C4-2B (cell line): Measurements from ENCODE around the gene EZR.

Source experiments
- ZFX ChIP-seq: fragments of 450-650 bp; IDR thresholded peaks from 2 replicates; pipeline ENCODE4 v1.6.1; 2017
- TF ChIP-seq, protein P1 (sequence below): fragments of 450-650 bp; conservative IDR thresholded peaks from 2 replicates; pipeline ENCODE4 v1.5.1; 2017; ENCODE audit warnings: mild to moderate bottlenecking

DNA sequence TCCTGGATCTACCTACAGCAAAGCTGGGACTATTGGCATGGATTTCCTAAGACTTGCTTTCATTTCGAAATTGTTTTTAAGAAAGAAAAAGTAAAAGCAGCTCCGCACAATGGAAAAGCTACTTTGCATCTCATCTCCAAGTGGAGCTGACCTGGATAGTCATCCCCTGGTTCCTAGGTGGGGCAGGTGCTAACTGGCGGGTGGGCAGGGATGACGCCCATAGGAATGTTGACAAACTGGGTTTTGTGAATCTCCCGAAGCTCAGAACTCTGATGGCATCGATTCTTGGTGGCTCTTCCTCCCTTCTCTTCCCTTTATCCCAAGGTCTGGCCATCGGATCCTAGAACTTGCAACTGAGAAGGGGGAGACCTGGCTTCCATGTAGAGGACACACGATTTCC, 12.4 kb upstream of the EZR start:
- TF ChIP-seq, protein P1, sequence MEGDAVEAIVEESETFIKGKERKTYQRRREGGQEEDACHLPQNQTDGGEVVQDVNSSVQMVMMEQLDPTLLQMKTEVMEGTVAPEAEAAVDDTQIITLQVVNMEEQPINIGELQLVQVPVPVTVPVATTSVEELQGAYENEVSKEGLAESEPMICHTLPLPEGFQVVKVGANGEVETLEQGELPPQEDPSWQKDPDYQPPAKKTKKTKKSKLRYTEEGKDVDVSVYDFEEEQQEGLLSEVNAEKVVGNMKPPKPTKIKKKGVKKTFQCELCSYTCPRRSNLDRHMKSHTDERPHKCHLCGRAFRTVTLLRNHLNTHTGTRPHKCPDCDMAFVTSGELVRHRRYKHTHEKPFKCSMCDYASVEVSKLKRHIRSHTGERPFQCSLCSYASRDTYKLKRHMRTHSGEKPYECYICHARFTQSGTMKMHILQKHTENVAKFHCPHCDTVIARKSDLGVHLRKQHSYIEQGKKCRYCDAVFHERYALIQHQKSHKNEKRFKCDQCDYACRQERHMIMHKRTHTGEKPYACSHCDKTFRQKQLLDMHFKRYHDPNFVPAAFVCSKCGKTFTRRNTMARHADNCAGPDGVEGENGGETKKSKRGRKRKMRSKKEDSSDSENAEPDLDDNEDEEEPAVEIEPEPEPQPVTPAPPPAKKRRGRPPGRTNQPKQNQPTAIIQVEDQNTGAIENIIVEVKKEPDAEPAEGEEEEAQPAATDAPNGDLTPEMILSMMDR = no peak
- no peak for TF ChIP-seq ZFX
